IMR-90 (cell line): Measurements from ENCODE around the gene ZNF573. TPM values are rescaled to one million over a fixed set of nuclear protein-coding genes. Genes with fewer than 3 reads are reported as not detected.

Source experiments
- ATAC-seq: fragments of 200-7000 bp; cut with Tn5 transposase; 2 replicates; pipeline ENCODE4 v1.9.1; 2020; ENCODE audit warnings: low read depth, mild to moderate bottlenecking, moderate library complexity
- BruUV-seq: library from RNA; stranded (reverse); fragments of 400-500 nt; replicated peaks from 2 replicates; lab custom pipeline; 2021; lab: Mats Ljungman, UMichigan
- CTCF ChIA-PET: fragments of 300-600 bp; formaldehyde crosslinking; extraction: SDS; loops from one replicate; lab custom pipeline; 2021; ENCODE audit warnings: antibody characterized with exemption; lab: Yijun Ruan, JAX
- POLR2A ChIA-PET: fragments of 300-600 bp; sonication (Branson Sonifier 250); formaldehyde crosslinking; loops from one replicate; lab custom pipeline; 2022; ENCODE audit warnings: antibody characterized with exemption; ENCODE audit not compliant: unreplicated experiment; lab: Charles Lee
- DNase-seq: peaks from one replicate; pipeline ENCODE4 v3.0.0; 2013
- H2AFZ ChIP-seq: replicated peaks from 2 replicates; pipeline ENCODE3; 2013; ENCODE audit warnings: low read length, mild to moderate bottlenecking; ENCODE audit not compliant: poor library complexity
- H2AK5ac ChIP-seq: 2 replicates; pipeline ENCODE4 v1.6.1; 2013; ENCODE audit warnings: low read depth, low read length, inconsistent platforms
- H2AK9ac ChIP-seq: replicated peaks from 2 replicates; pipeline ENCODE3; 2013; ENCODE audit warnings: mild to moderate bottlenecking, low read depth, low read length, moderate library complexity; ENCODE audit not compliant: poor library complexity
- H2BK120ac ChIP-seq: 2 replicates; pipeline ENCODE4 v1.6.1; 2013; ENCODE audit warnings: low read depth, low read length, inconsistent platforms
- H2BK15ac ChIP-seq: 3 replicates; pipeline ENCODE4 v1.6.1; 2013; ENCODE audit warnings: low read depth, low read length, inconsistent platforms
- H2BK20ac ChIP-seq: 2 replicates; pipeline ENCODE4 v1.6.1; 2013; ENCODE audit warnings: low read depth, mild to moderate bottlenecking, inconsistent platforms, low read length, moderate library complexity
- H2BK5ac ChIP-seq: 2 replicates; pipeline ENCODE4 v1.6.1; 2013; ENCODE audit warnings: mild to moderate bottlenecking, low read depth, low read length, inconsistent platforms; ENCODE audit not compliant: poor library complexity, severe bottlenecking
- H3K14ac ChIP-seq: replicated peaks from 2 replicates; pipeline ENCODE4 v1.6.1; 2013; ENCODE audit warnings: low read depth, low read length, inconsistent platforms
- H3K18ac ChIP-seq: 2 replicates; pipeline ENCODE4 v1.6.1; 2013; ENCODE audit warnings: low read depth, low read length, control low read depth
- H3K23ac ChIP-seq: 2 replicates; pipeline ENCODE4 v1.6.1; 2013; ENCODE audit warnings: low read depth, low read length, inconsistent platforms
- H3K27ac ChIP-seq: 2 replicates; pipeline ENCODE4 v1.5.1; 2013; ENCODE audit warnings: mild to moderate bottlenecking, control low read depth, low read length; ENCODE audit not compliant: insufficient read depth
- H3K27me3 ChIP-seq: 2 replicates; pipeline ENCODE4 v1.6.1; 2013; ENCODE audit warnings: low read length; ENCODE audit not compliant: control insufficient read depth, insufficient read depth
- H3K36me3 ChIP-seq: 2 replicates; pipeline ENCODE4 v1.6.1; 2013; ENCODE audit warnings: low read length, mixed read lengths; ENCODE audit not compliant: control insufficient read depth, insufficient read depth
- H3K4ac ChIP-seq: 2 replicates; pipeline ENCODE4 v1.6.1; 2013; ENCODE audit warnings: low read depth, low read length, inconsistent platforms
- H3K4me1 ChIP-seq: 2 replicates; pipeline ENCODE4 v1.6.1; 2013; ENCODE audit warnings: low read length, mixed read lengths; ENCODE audit not compliant: control insufficient read depth, insufficient read depth
- H3K4me2 ChIP-seq: 2 replicates; pipeline ENCODE4 v1.6.1; 2013; ENCODE audit warnings: low read depth, mild to moderate bottlenecking, control low read depth, low read length, moderate library complexity
- H3K4me3 ChIP-seq: 2 replicates; pipeline ENCODE4 v1.5.1; 2013; ENCODE audit warnings: low read depth, mild to moderate bottlenecking, control low read depth, low read length, moderate library complexity; ENCODE audit not compliant: insufficient read depth
- H3K56ac ChIP-seq: 2 replicates; pipeline ENCODE4 v1.6.1; 2013; ENCODE audit warnings: low read length, inconsistent platforms; ENCODE audit not compliant: insufficient read depth; ENCODE audit errors: extremely low read depth
- H3K79me1 ChIP-seq, 2 experiments: 2 replicates each; pipeline ENCODE4 v1.6.1; 2013; ENCODE audit warnings: low read length in 2 of 2, inconsistent platforms in 1 of 2, low read depth in 1 of 2
- H3K9ac ChIP-seq: 2 replicates; pipeline ENCODE4 v1.6.1; 2013; ENCODE audit warnings: low read depth, low read length, control low read depth
- H3K9me1 ChIP-seq: 2 replicates; pipeline ENCODE4 v1.6.1; 2013; ENCODE audit warnings: low read length, inconsistent platforms; ENCODE audit not compliant: insufficient read depth
- H3K9me3 ChIP-seq: 2 replicates; pipeline ENCODE4 v1.6.1; 2013; ENCODE audit warnings: low read length; ENCODE audit not compliant: control insufficient read depth, insufficient read depth
- H4K20me1 ChIP-seq: 2 replicates; pipeline ENCODE4 v1.6.1; 2013; ENCODE audit warnings: low read length, inconsistent platforms; ENCODE audit not compliant: insufficient read depth
- H4K5ac ChIP-seq: 2 replicates; pipeline ENCODE4 v1.6.1; 2013; ENCODE audit warnings: mild to moderate bottlenecking, low read depth, low read length, control low read depth
- H4K8ac ChIP-seq, 2 experiments: 2 replicates each; pipeline ENCODE4 v1.6.1; 2013; ENCODE audit warnings: low read depth in 2 of 2, low read length in 2 of 2, control low read depth in 1 of 2, inconsistent platforms in 1 of 2
- H4K91ac ChIP-seq: 2 replicates; pipeline ENCODE4 v1.6.1; 2013; ENCODE audit warnings: low read depth, low read length, inconsistent platforms; ENCODE audit not compliant: insufficient read depth
- CHD1 ChIP-seq: IDR thresholded peaks from 2 replicates; pipeline ENCODE4 v1.6.1; 2012; ENCODE audit warnings: low read depth, low read length, improper control_type of control experiment
- FOS ChIP-seq: fragments of 150-350 bp; IDR thresholded peaks from 2 replicates; pipeline ENCODE4 v1.6.1; 2016; ENCODE audit warnings: low read depth, low read length
- MAFK ChIP-seq: IDR thresholded peaks from 2 replicates; pipeline ENCODE4 v1.6.1; 2012; ENCODE audit warnings: low read depth, low read length, improper control_type of control experiment
- MAZ ChIP-seq: IDR thresholded peaks from 2 replicates; pipeline ENCODE4 v1.6.1; 2012; ENCODE audit warnings: low read depth, mild to moderate bottlenecking, low read length, improper control_type of control experiment, moderate library complexity, borderline replicate concordance
- MXI1 ChIP-seq: IDR thresholded peaks from 2 replicates; pipeline ENCODE4 v1.6.1; 2012; ENCODE audit warnings: low read depth, mild to moderate bottlenecking, low read length, moderate library complexity, borderline replicate concordance
- NFE2L2 ChIP-seq: fragments of 150-350 bp; IDR thresholded peaks from 2 replicates; pipeline ENCODE4 v1.6.1; 2016; ENCODE audit warnings: low read depth, mild to moderate bottlenecking, low read length
- POLR2A ChIP-seq: IDR thresholded peaks from 2 replicates; pipeline ENCODE4 v1.6.1; 2012; ENCODE audit warnings: mild to moderate bottlenecking, low read depth, low read length
- RAD21 ChIP-seq: IDR thresholded peaks from 2 replicates; pipeline ENCODE4 v1.6.1; 2012; ENCODE audit warnings: low read length, improper control_type of control experiment
- RCOR1 ChIP-seq: IDR thresholded peaks from 2 replicates; pipeline ENCODE4 v1.6.1; 2012; ENCODE audit warnings: mild to moderate bottlenecking, low read length, improper control_type of control experiment; ENCODE audit not compliant: insufficient replicate concordance
- RFX5 ChIP-seq: IDR thresholded peaks from 2 replicates; pipeline ENCODE4 v1.8.0; 2012; ENCODE audit warnings: low read depth, mild to moderate bottlenecking, low read length, moderate library complexity
- SMC3 ChIP-seq: fragments of 150-350 bp; IDR thresholded peaks from 2 replicates; pipeline ENCODE4 v1.6.1; 2016; ENCODE audit warnings: low read depth, mild to moderate bottlenecking, antibody characterized with exemption, low read length, moderate library complexity
- WGBS, 2 experiments: methylation state at CpG; one replicate each; pipeline versions ENCODE4 v1.1.5 to v1.1.7; 2013; ENCODE audit warnings: missing lambda C conversion rate in 2 of 2; ENCODE audit not compliant: insufficient read length in 1 of 2; ENCODE audit errors: extremely low coverage in 2 of 2; 5-methylcytosine and 5-hydroxymethylcytosine counted together
- dilution Hi-C: fragments of 300-500 bp; cut with HindIII; formaldehyde crosslinking; loops from one replicate; pipeline ENCODE4 v1.14.3; 2018; ENCODE audit warnings: low sequenced_read_pairs; ENCODE audit not compliant: unreplicated experiment
- in situ Hi-C: fragments of 300-500 bp; cut with MboI; formaldehyde crosslinking; loops from 3 replicates; pipeline ENCODE4 v1.14.3; 2019; ENCODE audit warnings: low sequenced_read_pairs, inconsistent platforms, mixed read lengths
- intact Hi-C: fragments of 100-400 bp; cut with micrococcal nuclease; formaldehyde crosslinking; loops from 2 replicates; pipeline ENCODE4 v1.10.0; 2022
- polyA plus RNA-seq, 3 experiments: library from polyadenylated mRNA; depleted of rRNA; stranded (reverse); fragments of >200 nt; gene quantifications; 2 replicates each; pipeline ENCODE4 v1.2.3, GENCODE V29; 2012; ENCODE audit warnings: low replicate concordance in 1 of 3
- total RNA-seq: library from RNA; depleted of rRNA; stranded (reverse); fragments of >200 nt; gene quantifications from 2 replicates; pipeline ENCODE4 v1.2.3, GENCODE V29; 2012
- TF ChIP-seq, protein P1 (sequence below): fragments of 150-350 bp; IDR thresholded peaks from 2 replicates; pipeline ENCODE4 v1.6.1; 2016; ENCODE audit warnings: low read depth, mild to moderate bottlenecking, low read length, moderate library complexity, borderline replicate concordance
- TF ChIP-seq, protein P2 (sequence below): fragments of 150-350 bp; IDR thresholded peaks from 2 replicates; pipeline ENCODE4 v1.6.1; 2017; ENCODE audit warnings: mild to moderate bottlenecking, antibody characterized with exemption, low read length, low read depth
- TF ChIP-seq, protein P3 (sequence below): conservative IDR thresholded peaks from 2 replicates; pipeline ENCODE4 v1.5.1; 2012; ENCODE audit warnings: mild to moderate bottlenecking, low read depth, low read length, improper control_type of control experiment

The ZNF573 gene
- total and polyA plus RNA-seq, 2 of the 4 experiments (the other 2 are of a cell fraction), result 0.80 to 3.2 TPM

DNA sequence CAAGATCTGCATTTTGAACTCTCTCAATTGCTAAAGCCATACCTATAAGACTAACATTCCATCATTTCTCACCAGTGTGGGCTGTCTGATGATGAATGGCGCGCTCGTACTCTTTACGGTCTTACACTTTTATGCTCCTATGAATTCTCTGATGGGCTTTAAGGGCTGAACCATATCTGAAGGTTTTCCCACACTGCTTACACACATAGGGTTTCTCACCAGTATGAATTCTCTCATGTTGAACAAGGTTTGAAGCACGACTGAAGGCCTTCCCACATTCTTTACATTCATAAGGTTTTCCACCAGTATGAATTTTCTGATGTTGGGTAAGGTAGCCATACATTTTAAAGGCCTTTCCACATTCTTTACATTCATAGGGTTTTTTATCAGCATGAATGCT, 41.0 kb downstream of the ZNF573 start:
- no peaks in the 10 kb centered on the region for H4K20me1 ChIP-seq
- H4K5ac ChIP-seq, result no peak overlapping the region
- H3K27ac ChIP-seq, result no peak overlapping the region
- H3K14ac ChIP-seq, result no peak overlapping the region
- H3K9me3 ChIP-seq, result peaks cover 42% of the 10 kb centered on the region
- in situ Hi-C loops (no loop called here), dilution Hi-C loops (no loop called here), intact Hi-C loops (no loop called here)
- no TSS peak for BruUV-seq
- no peak overlapping the region for H2BK20ac ChIP-seq
- CTCF ChIA-PET, result no interaction called here
- H3K79me1 ChIP-seq, result no peaks in the 10 kb centered on the region
- no peak overlapping the region for H2AK9ac ChIP-seq
- H3K9ac ChIP-seq, result no peak overlapping the region
- no peak overlapping the region for H4K91ac ChIP-seq
- no peak overlapping the region for H2AK5ac ChIP-seq
- peaks cover 8% of the 10 kb centered on the region for H3K36me3 ChIP-seq
- TF ChIP-seq RAD21 (no peak), SMC3 (no peak), POLR2A (no peak), MAFK (no peak), CHD1 (no peak), MAZ (no peak), FOS (no peak), MXI1 (no peak), NFE2L2 (no peak), RFX5 (no peak), RCOR1 (no peak)
- TF ChIP-seq, protein P1, sequence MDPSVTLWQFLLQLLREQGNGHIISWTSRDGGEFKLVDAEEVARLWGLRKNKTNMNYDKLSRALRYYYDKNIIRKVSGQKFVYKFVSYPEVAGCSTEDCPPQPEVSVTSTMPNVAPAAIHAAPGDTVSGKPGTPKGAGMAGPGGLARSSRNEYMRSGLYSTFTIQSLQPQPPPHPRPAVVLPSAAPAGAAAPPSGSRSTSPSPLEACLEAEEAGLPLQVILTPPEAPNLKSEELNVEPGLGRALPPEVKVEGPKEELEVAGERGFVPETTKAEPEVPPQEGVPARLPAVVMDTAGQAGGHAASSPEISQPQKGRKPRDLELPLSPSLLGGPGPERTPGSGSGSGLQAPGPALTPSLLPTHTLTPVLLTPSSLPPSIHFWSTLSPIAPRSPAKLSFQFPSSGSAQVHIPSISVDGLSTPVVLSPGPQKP, result no peak
- TF ChIP-seq, protein P2, sequence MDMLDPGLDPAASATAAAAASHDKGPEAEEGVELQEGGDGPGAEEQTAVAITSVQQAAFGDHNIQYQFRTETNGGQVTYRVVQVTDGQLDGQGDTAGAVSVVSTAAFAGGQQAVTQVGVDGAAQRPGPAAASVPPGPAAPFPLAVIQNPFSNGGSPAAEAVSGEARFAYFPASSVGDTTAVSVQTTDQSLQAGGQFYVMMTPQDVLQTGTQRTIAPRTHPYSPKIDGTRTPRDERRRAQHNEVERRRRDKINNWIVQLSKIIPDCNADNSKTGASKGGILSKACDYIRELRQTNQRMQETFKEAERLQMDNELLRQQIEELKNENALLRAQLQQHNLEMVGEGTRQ, result no peak
- TF ChIP-seq, protein P3, sequence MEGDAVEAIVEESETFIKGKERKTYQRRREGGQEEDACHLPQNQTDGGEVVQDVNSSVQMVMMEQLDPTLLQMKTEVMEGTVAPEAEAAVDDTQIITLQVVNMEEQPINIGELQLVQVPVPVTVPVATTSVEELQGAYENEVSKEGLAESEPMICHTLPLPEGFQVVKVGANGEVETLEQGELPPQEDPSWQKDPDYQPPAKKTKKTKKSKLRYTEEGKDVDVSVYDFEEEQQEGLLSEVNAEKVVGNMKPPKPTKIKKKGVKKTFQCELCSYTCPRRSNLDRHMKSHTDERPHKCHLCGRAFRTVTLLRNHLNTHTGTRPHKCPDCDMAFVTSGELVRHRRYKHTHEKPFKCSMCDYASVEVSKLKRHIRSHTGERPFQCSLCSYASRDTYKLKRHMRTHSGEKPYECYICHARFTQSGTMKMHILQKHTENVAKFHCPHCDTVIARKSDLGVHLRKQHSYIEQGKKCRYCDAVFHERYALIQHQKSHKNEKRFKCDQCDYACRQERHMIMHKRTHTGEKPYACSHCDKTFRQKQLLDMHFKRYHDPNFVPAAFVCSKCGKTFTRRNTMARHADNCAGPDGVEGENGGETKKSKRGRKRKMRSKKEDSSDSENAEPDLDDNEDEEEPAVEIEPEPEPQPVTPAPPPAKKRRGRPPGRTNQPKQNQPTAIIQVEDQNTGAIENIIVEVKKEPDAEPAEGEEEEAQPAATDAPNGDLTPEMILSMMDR, result no peak
- no peak overlapping the region for H3K23ac ChIP-seq
- no peaks in the 10 kb centered on the region for H3K27me3 ChIP-seq
- H3K4ac ChIP-seq, result no peak overlapping the region
- no peak overlapping the region for H3K56ac ChIP-seq
- no peak overlapping the region for H2BK120ac ChIP-seq
- H3K4me2 ChIP-seq, result no peak overlapping the region
- no peaks in the 10 kb centered on the region for H3K4me1 ChIP-seq
- no peak overlapping the region for H2BK5ac ChIP-seq
- no peak overlapping the region for H4K8ac ChIP-seq
- H2BK15ac ChIP-seq, result no peak overlapping the region
- no peaks in the 10 kb centered on the region for H3K9me1 ChIP-seq
- no peak for ATAC-seq
- H2AFZ ChIP-seq, result no peak overlapping the region
- WGBS, 2 experiments, result 93% methylated on average over 3 of the region's 5 CpGs; no CpG with 5 or more reads in 1 of the 2 experiments
- H3K4me3 ChIP-seq, result no peak overlapping the region
- H3K18ac ChIP-seq, result no peak overlapping the region
- POLR2A ChIA-PET, result no interaction called here
- DNase-seq, result no peak
